GM20431 (cell line): ENCODE results near the gene PTPRCAP.

Experiments used
- in situ Hi-C: fragments of 300-500 bp; cut with MseI, MboI; formaldehyde crosslinking; loops from one replicate; pipeline ENCODE4 v1.15.0; 2020; ENCODE audit warnings: low sequenced_read_pairs; ENCODE audit not compliant: unreplicated experiment

Gene PTPRCAP

GRCh38 chr11:67400251-67400941, 37.1 kb downstream of the PTPRCAP start:
- in situ Hi-C loops: no loop called here

- in situ Hi-C loops: no loop called here
Observed at GRCh38 chr11:67398661-67399563, 38.6 kb downstream of the PTPRCAP start.

GRCh38 chr11:67397986-67398660, 39.4 kb downstream of the PTPRCAP start:
- in situ Hi-C loops: no loop called here

- in situ Hi-C loops: no loop called here
Observed at GRCh38 chr11:67397536-67397935, 39.9 kb downstream of the PTPRCAP start.

- in situ Hi-C loops: no loop called here
Observed at GRCh38 chr11:67396587-67397389, 40.7 kb downstream of the PTPRCAP start.

- in situ Hi-C loops: no loop called here
Observed at GRCh38 chr11:67396259-67396581, 41.3 kb downstream of the PTPRCAP start.

- in situ Hi-C loops: no loop called here
Observed at GRCh38 chr11:67395555-67396258, 41.8 kb downstream of the PTPRCAP start.

- in situ Hi-C loops: no loop called here
Observed at GRCh38 chr11:67393990-67394389, 43.5 kb downstream of the PTPRCAP start.

GRCh38 chr11:67393437-67393836, 44.0 kb downstream of the PTPRCAP start:
- in situ Hi-C loops: no loop called here

- in situ Hi-C loops: no loop called here
Observed at GRCh38 chr11:67392183-67392715, 45.2 kb downstream of the PTPRCAP start.

- in situ Hi-C loops: no loop called here
Observed at GRCh38 chr11:67391304-67392182, 45.9 kb downstream of the PTPRCAP start, which contains the start of gene RAD9A. TSS of gene RAD9A (plus strand) at chr11:67391986. CDS start at chr11:67392045, 59 bp downstream.

GRCh38 chr11:67390947-67391303, 46.6 kb downstream of the PTPRCAP start:
- in situ Hi-C loops: no loop called here

GRCh38 chr11:67389477-67389876, 48.0 kb downstream of the PTPRCAP start:
- in situ Hi-C loops: no loop called here

- in situ Hi-C loops: no loop called here
Observed at GRCh38 chr11:67387518-67387917, 50.0 kb downstream of the PTPRCAP start.

- in situ Hi-C loops: no loop called here
Observed at GRCh38 chr11:67387069-67387468, 50.4 kb downstream of the PTPRCAP start.
